HEK293 (cell line): ENCODE results near the gene NLGN4X.

ENCODE experiments used
- CTCF ChIP-seq: fragments of 450-650 bp; formaldehyde crosslinking; IDR thresholded peaks from 2 replicates; pipeline ENCODE4 v1.5.1; 2016; ENCODE audit warnings: missing biosample characterization, missing genetic modification characterization
- YY1 ChIP-seq: fragments of 450-650 bp; formaldehyde crosslinking; IDR thresholded peaks from 2 replicates; pipeline ENCODE4 v1.5.1; 2018; ENCODE audit warnings: missing biosample characterization, missing genetic modification characterization
- ZBTB8A ChIP-seq: fragments of 450-650 bp; formaldehyde crosslinking; IDR thresholded peaks from 2 replicates; pipeline ENCODE4 v1.5.1; 2016; ENCODE audit warnings: missing biosample characterization, missing genetic modification characterization
- ZNF311 ChIP-seq: fragments of 450-650 bp; formaldehyde crosslinking; IDR thresholded peaks from 2 replicates; pipeline ENCODE4 v1.5.1; 2017; ENCODE audit warnings: missing biosample characterization, missing genetic modification characterization, borderline replicate concordance

DNA sequence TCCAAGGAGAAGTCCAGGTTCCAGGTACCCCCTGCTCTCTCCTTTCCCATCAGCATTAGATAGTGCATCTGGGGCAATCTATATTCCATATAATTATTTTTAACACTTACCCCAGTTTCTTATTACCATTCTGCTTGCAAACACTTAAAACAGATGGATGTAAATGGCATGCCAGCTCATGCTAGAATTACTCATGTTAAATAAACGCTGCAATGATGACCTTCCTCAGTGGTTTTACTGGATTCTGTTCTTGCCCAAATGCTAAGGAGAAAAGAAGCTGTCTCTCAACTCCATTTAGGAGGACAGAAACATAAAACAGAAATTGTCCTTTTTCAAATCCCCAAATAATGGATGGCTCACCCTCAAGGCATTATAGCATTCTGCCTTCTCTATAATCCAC lies 161.1 kb downstream of the NLGN4X start:
- TF ChIP-seq ZNF311 (tag by site-specific recombination) (no peak), CTCF (no peak), ZBTB8A (tag by site-specific recombination) (no peak), YY1 (tag by site-specific recombination) (no peak)
